GM15510 (cell line): Measurements from ENCODE around the gene FMNL2.

Experiments
- POLR2A ChIP-seq: IDR thresholded peaks from 3 replicates; pipeline ENCODE4 v1.6.1; 2011; ENCODE audit warnings: borderline replicate concordance; ENCODE audit not compliant: insufficient read length; ENCODE audit errors: extremely low read depth

Gene FMNL2

GRCh38 chr2:152354909-152355308 is 19.9 kb downstream of the FMNL2 start:
- TF ChIP-seq POLR2A, result no peak

GRCh38 chr2:152355409-152355831 is 20.4 kb downstream of the FMNL2 start:
- TF ChIP-seq POLR2A, result no peak

GRCh38 chr2:152359573-152360363 is 24.8 kb downstream of the FMNL2 start:
- TF ChIP-seq POLR2A, result no peak

GRCh38 chr2:152363936-152364335 is 29.0 kb downstream of the FMNL2 start:
- no peak for TF ChIP-seq POLR2A

GRCh38 chr2:152367547-152368390 is 32.8 kb downstream of the FMNL2 start:
- TF ChIP-seq POLR2A, result no peak

GRCh38 chr2:152369176-152369860 is 34.3 kb downstream of the FMNL2 start:
- TF ChIP-seq POLR2A, result no peak

- TF ChIP-seq POLR2A, result no peak
Observed at GRCh38 chr2:152370783-152371182, 35.8 kb downstream of the FMNL2 start.

- TF ChIP-seq POLR2A, result no peak
Observed at GRCh38 chr2:152372438-152372984, 37.5 kb downstream of the FMNL2 start.

GRCh38 chr2:152375174-152375573 is 40.2 kb downstream of the FMNL2 start:
- TF ChIP-seq POLR2A, result no peak

- no peak for TF ChIP-seq POLR2A
Observed at GRCh38 chr2:152376385-152376784, 41.4 kb downstream of the FMNL2 start.

GRCh38 chr2:152376968-152377367 is 42.0 kb downstream of the FMNL2 start:
- TF ChIP-seq POLR2A, result no peak

GRCh38 chr2:152379089-152379488 is 44.1 kb downstream of the FMNL2 start:
- no peak for TF ChIP-seq POLR2A

GRCh38 chr2:152380261-152381055 is 45.5 kb downstream of the FMNL2 start:
- no peak for TF ChIP-seq POLR2A

GRCh38 chr2:152383702-152384101 is 48.7 kb downstream of the FMNL2 start:
- TF ChIP-seq POLR2A, result no peak
